ENCODE measurements around the gene GBF1.

GBF1 gene

GRCh38 chr10:102407425-102408130 is 162.2 kb downstream of the GBF1 start:
- DNase-seq (ENCODE audit: low read depth in 2 of 2), result no peak

- DNase-seq (ENCODE audit: low read depth in 2 of 2), result no peak
Observed at GRCh38 chr10:102408131-102408727, 162.9 kb downstream of the GBF1 start.

GRCh38 chr10:102408728-102409603 is 163.6 kb downstream of the GBF1 start:
- no peak for DNase-seq (ENCODE audit: low read depth in 2 of 2)

GRCh38 chr10:102409604-102410428 is 164.5 kb downstream of the GBF1 start:
- DNase-seq (ENCODE audit: low read depth in 2 of 2), result no peak

GRCh38 chr10:102410429-102411073 is 165.2 kb downstream of the GBF1 start:
- no peak for DNase-seq (ENCODE audit: low read depth in 2 of 2)

GRCh38 chr10:102411341-102412255 is 166.3 kb downstream of the GBF1 start:
- no peak for DNase-seq (ENCODE audit: low read depth in 2 of 2)

GRCh38 chr10:102412293-102412692 is 167.0 kb downstream of the GBF1 start:
- DNase-seq (ENCODE audit: low read depth in 2 of 2), result no peak

GRCh38 chr10:102413053-102413705 is 167.8 kb downstream of the GBF1 start:
- DNase-seq (ENCODE audit: low read depth in 2 of 2), result no peak

GRCh38 chr10:102413806-102414561 is 168.7 kb downstream of the GBF1 start:
- no peak for DNase-seq (ENCODE audit: low read depth in 2 of 2)

- no peak for DNase-seq (ENCODE audit: low read depth in 2 of 2)
Observed at GRCh38 chr10:102414749-102415148, 169.4 kb downstream of the GBF1 start.

- no peak for DNase-seq (ENCODE audit: low read depth in 2 of 2)
Observed at GRCh38 chr10:102416283-102416682, 171.0 kb downstream of the GBF1 start.

- DNase-seq (ENCODE audit: low read depth in 2 of 2), result no peak
Observed at GRCh38 chr10:102416695-102417094, 171.4 kb downstream of the GBF1 start.

- DNase-seq (ENCODE audit: low read depth in 2 of 2), result no peak
Observed at GRCh38 chr10:102418622-102419268, 173.4 kb downstream of the GBF1 start, which contains the start of gene PSD. TSS of gene PSD (minus strand) at chr10:102418785. CDS start at chr10:102417038, 1,747 bp downstream.

GRCh38 chr10:102419269-102420180 is 174.2 kb downstream of the GBF1 start:
- DNase-seq (ENCODE audit: low read depth in 2 of 2), result no peak

GRCh38 chr10:102420181-102420713 is 174.9 kb downstream of the GBF1 start:
- no peak for DNase-seq (ENCODE audit: low read depth in 2 of 2)

- peak; percentile 95 for DNase-seq (ENCODE audit: low read depth in 2 of 2)
Observed at GRCh38 chr10:102420714-102421506, 175.6 kb downstream of the GBF1 start, which contains the start of gene FBXL15. TSS of gene FBXL15 (plus strand) at chr10:102420836. CDS start at chr10:102421130, 294 bp downstream.

Data from fibroblast of skin of left quadriceps (primary cell).